Measurements from ENCODE around the gene ADPGK.

DNA sequence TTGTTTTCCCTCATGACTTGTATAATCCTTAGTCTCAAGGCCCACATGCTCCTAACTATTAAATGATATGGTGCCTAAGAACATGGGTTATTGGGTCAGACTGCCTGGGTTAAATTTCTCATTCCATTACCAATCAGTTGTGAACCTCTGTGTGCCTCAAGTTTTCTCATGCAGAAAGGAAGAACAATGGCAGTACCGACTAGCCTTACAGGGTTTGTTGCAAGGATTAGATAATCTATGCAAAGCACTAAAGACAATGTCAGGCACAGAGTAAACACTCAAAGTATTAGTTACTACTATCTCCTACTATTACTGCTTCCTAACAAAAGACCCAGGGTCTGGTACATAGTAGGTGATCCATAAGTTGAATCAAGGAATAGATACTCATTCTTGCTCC lies 12.2 kb downstream of the ADPGK start:
- TF ChIP-seq CTCF (IDR thresholded peaks at IDR 0.05) = no peak
- no peak for TF ChIP-seq POLR2A (IDR thresholded peaks at IDR 0.05)

Data from thyroid gland (tissue), 4 donors.